Caco-2 (cell line): ENCODE data around the gene ADRA1B. TPM values are rescaled to one million over a fixed set of nuclear protein-coding genes. Genes with fewer than 3 reads are reported as not detected.

Experiments used
- BruUV-seq: library from RNA; stranded (reverse); fragments of 400-500 nt; replicated peaks from 2 replicates; lab custom pipeline; 2021; lab: Mats Ljungman, UMichigan
- CTCF ChIA-PET: fragments of 300-600 bp; sonication (Branson Sonifier 250); formaldehyde crosslinking; loops from one replicate; lab custom pipeline; 2022; ENCODE audit warnings: antibody characterized with exemption; lab: Charles Lee
- POLR2A ChIA-PET: fragments of 300-600 bp; sonication (Branson Sonifier 250); formaldehyde crosslinking; loops from one replicate; lab custom pipeline; 2022; ENCODE audit warnings: antibody characterized with exemption; lab: Charles Lee
- DNase-seq, 2 experiments: peaks; one replicate each; pipeline versions ENCODE4 v3.0.0 to v3.0.0-alpha.2; 2020 to 2022
- H3K27me3 ChIP-seq: replicated peaks from 2 replicates; pipeline ENCODE4 v1.6.0; 2011; ENCODE audit warnings: low read length; ENCODE audit not compliant: control insufficient read depth, insufficient read depth
- H3K36me3 ChIP-seq: 2 replicates; pipeline ENCODE4 v1.5.1; 2011; ENCODE audit warnings: low read length; ENCODE audit not compliant: control insufficient read depth, insufficient read depth
- H3K4me1 ChIP-seq: fragments of 250-450 bp; sonication (Bioruptor Pico); 2 replicates; pipeline ENCODE4 v1.5.1; 2020; ENCODE audit warnings: mild to moderate bottlenecking
- H3K4me3 ChIP-seq: 2 replicates; pipeline ENCODE4 v1.5.1; 2011; ENCODE audit warnings: low read depth, mild to moderate bottlenecking, control low read depth, low read length
- H3K9me3 ChIP-seq: fragments of 250-450 bp; sonication (Bioruptor Pico); 2 replicates; pipeline ENCODE4 v1.5.1; 2020; ENCODE audit warnings: mild to moderate bottlenecking, moderate library complexity
- H3K27ac Mint-ChIP-seq: one replicate; pipeline ENCODE4 v1.8.0; 2022; ENCODE audit warnings: mixed read lengths; ENCODE audit not compliant: unreplicated experiment
- H3K27me3 Mint-ChIP-seq: one replicate; pipeline ENCODE4 v1.8.0; 2022; ENCODE audit warnings: mixed read lengths; ENCODE audit not compliant: insufficient read depth, unreplicated experiment
- H3K36me3 Mint-ChIP-seq: one replicate; pipeline ENCODE4 v1.8.0; 2022; ENCODE audit warnings: mild to moderate bottlenecking, mixed read lengths; ENCODE audit not compliant: insufficient read depth, unreplicated experiment
- H3K4me1 Mint-ChIP-seq: one replicate; pipeline ENCODE4 v1.8.0; 2022; ENCODE audit warnings: low read depth, mixed read lengths; ENCODE audit not compliant: unreplicated experiment
- H3K4me3 Mint-ChIP-seq: one replicate; pipeline ENCODE4 v1.8.0; 2022; ENCODE audit warnings: mild to moderate bottlenecking, moderate library complexity, mixed read lengths; ENCODE audit not compliant: unreplicated experiment
- H3K9me3 Mint-ChIP-seq: one replicate; pipeline ENCODE4 v1.8.0; 2022; ENCODE audit warnings: mixed read lengths; ENCODE audit not compliant: unreplicated experiment
- CTCF ChIP-seq, 2 experiments: fragments of 200-600 bp in 1 of 2; IDR thresholded peaks; 1 replicate in 1 of 2; 2 replicates in 1 of 2; pipeline versions ENCODE4 v1.5.1 to v1.8.0; 2011 to 2022; ENCODE audit warnings: antibody characterized with exemption in 1 of 2, control low read depth in 1 of 2, inconsistent platforms in 1 of 2, low read depth in 1 of 2, low read length in 1 of 2, mild to moderate bottlenecking in 1 of 2, moderate library complexity in 1 of 2; ENCODE audit not compliant: insufficient read depth in 1 of 2, severe bottlenecking in 1 of 2, unreplicated experiment in 1 of 2
- intact Hi-C: fragments of 100-400 bp; cut with micrococcal nuclease; formaldehyde crosslinking; loops from one replicate; pipeline ENCODE4 v1.10.0; 2022; ENCODE audit not compliant: unreplicated experiment
- total RNA-seq: library from RNA; stranded (reverse); gene quantifications from 2 replicates; pipeline ENCODE4 v1.2.3, GENCODE V29; 2022

The ADRA1B gene
- total RNA-seq, 1 experiment from 2014 or later = not detected

GRCh38 chr5:159883522-159883950 lies 32.7 kb upstream of the ADRA1B start:
- H3K4me1 Mint-ChIP-seq = peaks cover 11% of the 10 kb centered on the region
- no peak for DNase-seq
- Histone ChIP-seq H3K4me1 (no peaks in the 10 kb centered on the region; the same call in 1 of the 2 replicates), H3K4me3 (no peak overlapping the region), H3K27me3 (no peaks in the 10 kb centered on the region), H3K36me3 (no peaks in the 10 kb centered on the region), H3K9me3 (no peaks in the 10 kb centered on the region)
- ChIA-PET CTCF (no interaction called here), POLR2A (no interaction called here)
- H3K9me3 Mint-ChIP-seq = no peaks in the 10 kb centered on the region
- no peaks in the 10 kb centered on the region for H3K36me3 Mint-ChIP-seq
- intact Hi-C loops = no loop called here
- TF ChIP-seq CTCF (IDR thresholded peaks at IDR 0.05; ENCODE audit: insufficient read depth in 1 of 2, low read depth in 1 of 2, low read length in 1 of 2, severe bottlenecking in 1 of 2, unreplicated experiment in 1 of 2) = no peak
- peaks cover 12% of the 10 kb centered on the region for H3K27me3 Mint-ChIP-seq
- no peak overlapping the region for H3K27ac Mint-ChIP-seq
- BruUV-seq = no TSS peak
- H3K4me3 Mint-ChIP-seq = no peak overlapping the region

- Mint-ChIP-seq H3K4me3 (no peak overlapping the region), H3K4me1 (no peaks in the 10 kb centered on the region), H3K27me3 (peaks cover 12% of the 10 kb centered on the region), H3K9me3 (no peaks in the 10 kb centered on the region), H3K36me3 (no peaks in the 10 kb centered on the region), H3K27ac (no peak overlapping the region)
- H3K4me1 ChIP-seq = no peaks in the 10 kb centered on the region
- CTCF ChIA-PET = no interaction called here
- POLR2A ChIA-PET = no interaction called here
- DNase-seq = no peak
- BruUV-seq = no TSS peak
- no peaks in the 10 kb centered on the region for H3K36me3 ChIP-seq
- TF ChIP-seq CTCF (IDR thresholded peaks at IDR 0.05; ENCODE audit: insufficient read depth in 1 of 2, low read depth in 1 of 2, low read length in 1 of 2, severe bottlenecking in 1 of 2, unreplicated experiment in 1 of 2) = no peak
- no peaks in the 10 kb centered on the region for H3K9me3 ChIP-seq
- intact Hi-C loops = no loop called here
- H3K27me3 ChIP-seq = no peaks in the 10 kb centered on the region
- H3K4me3 ChIP-seq = no peak overlapping the region
These were observed 31.2 kb upstream of the ADRA1B start for GRCh38 chr5:159884917-159885620.

- H3K36me3 Mint-ChIP-seq = no peaks in the 10 kb centered on the region
- H3K4me1 ChIP-seq = no peaks in the 10 kb centered on the region
- no peak overlapping the region for H3K4me3 Mint-ChIP-seq
- DNase-seq = no peak
- no peaks in the 10 kb centered on the region for H3K9me3 ChIP-seq
- no TSS peak for BruUV-seq
- H3K27ac Mint-ChIP-seq = no peak overlapping the region
- intact Hi-C loops = no loop called here
- 0 out of 2 replicates have a peak, but pooled peaks cover 1% of the 10 kb centered on the region for H3K27me3 ChIP-seq
- H3K36me3 ChIP-seq = no peaks in the 10 kb centered on the region
- peaks cover 13% of the 10 kb centered on the region for H3K27me3 Mint-ChIP-seq
- ChIA-PET CTCF (no interaction called here), POLR2A (no interaction called here)
- no peak overlapping the region for H3K4me3 ChIP-seq
- no peaks in the 10 kb centered on the region for H3K4me1 Mint-ChIP-seq
- no peaks in the 10 kb centered on the region for H3K9me3 Mint-ChIP-seq
- no peak for TF ChIP-seq CTCF (IDR thresholded peaks at IDR 0.05; ENCODE audit: insufficient read depth in 1 of 2, low read depth in 1 of 2, low read length in 1 of 2, severe bottlenecking in 1 of 2, unreplicated experiment in 1 of 2)
These were observed 30.0 kb upstream of the ADRA1B start for GRCh38 chr5:159886296-159886695.
